Gastrocnemius medialis (tissue), 4 donors: ENCODE measurements around the gene EHD4. TPM values are rescaled to one million over a fixed set of nuclear protein-coding genes. Genes with fewer than 3 reads are reported as not detected.
A peak's percentile ranks its signal among the peaks of the same experiment; 100 is the strongest.

Experiments
- ATAC-seq, 2 donors: fragments of 150-250 bp; one replicate each; pipeline ENCODE4 v1.9.1; 2016
- DNase-seq, 2 donors: peaks; one replicate each; pipeline ENCODE4 v3.0.0-alpha.2; 2019
- H3K27ac ChIP-seq, 4 donors: fragments of 200-600 bp; sonication (generic); 1 replicate in 1 of 4; 2 replicates in 3 of 4; pipeline ENCODE4 v1.5.1; 2016 to 2018; ENCODE audit warnings: mild to moderate bottlenecking in 2 of 4, moderate library complexity in 1 of 4
- H3K27me3 ChIP-seq, 3 donors: fragments of 200-600 bp; sonication (generic) in 2 of 3; 1 replicate in 1 of 3; 2 replicates in 2 of 3; pipeline versions ENCODE4 v1.5.1 to v1.6.0; 2016 to 2019; ENCODE audit warnings: mild to moderate bottlenecking in 1 of 3, moderate library complexity in 1 of 3
- H3K36me3 ChIP-seq, 2 donors: fragments of 200-600 bp; sonication (generic) in 1 of 2; one replicate each; pipeline ENCODE4 v1.5.1; 2017 to 2018
- H3K4me1 ChIP-seq, 2 donors: fragments of 200-600 bp; sonication (generic) in 1 of 2; one replicate each; pipeline ENCODE4 v1.5.1; 2016 to 2017; ENCODE audit warnings: mild to moderate bottlenecking in 2 of 2
- H3K4me3 ChIP-seq, 4 donors: fragments of 200-600 bp; sonication (generic) in 3 of 4; 1 replicate in 1 of 4; 2 replicates in 3 of 4; pipeline ENCODE4 v1.5.1; 2016 to 2019; ENCODE audit warnings: mild to moderate bottlenecking in 2 of 4
- H3K9me3 ChIP-seq, 3 donors: fragments of 200-600 bp; sonication (generic) in 2 of 3; 1 replicate in 1 of 3; 2 replicates in 2 of 3; pipeline ENCODE4 v1.5.1; 2016 to 2019
- CTCF ChIP-seq, 5 experiments: fragments of 450-650 bp in 3 of 5; fragments of 200-600 bp in 2 of 5; sonication (generic) in 2 of 5; IDR thresholded peaks in 4 of 5; conservative IDR thresholded peaks in 1 of 5; 1 replicate in 4 of 5; 2 replicates in 1 of 5; pipeline ENCODE4 v1.5.1; 2016 to 2019; ENCODE audit warnings: antibody characterized with exemption in 5 of 5, mild to moderate bottlenecking in 3 of 5, moderate library complexity in 3 of 5
- POLR2A ChIP-seq, 2 donors: fragments of 450-650 bp; IDR thresholded peaks; one replicate each; pipeline ENCODE4 v1.6.1; 2017; ENCODE audit warnings: antibody characterized with exemption in 2 of 2, mild to moderate bottlenecking in 2 of 2, moderate library complexity in 2 of 2
- in situ Hi-C, 4 donors: fragments of 200-750 bp; cut with MboI; loops; one replicate each; pipeline versions ENCODE4 v1.15.0 to v1.8.0; 2017; ENCODE audit warnings: low sequenced_read_pairs in 4 of 4
- intact Hi-C: fragments of 100-400 bp; cut with DNase I; formaldehyde crosslinking; loops from one replicate; pipeline ENCODE4 v1.15.1; 2023; ENCODE audit warnings: low total_unique reads
- total RNA-seq, 4 donors: library from RNA; depleted of rRNA; stranded (reverse); fragments of >200 nt; gene quantifications; one replicate each; pipeline versions ENCODE4 v1.1.0 to v1.2.3, GENCODE V29; 2016

EHD4 gene
- total RNA-seq, 4 donors from 2014 or later = 3.8 to 7.1 (median 4.3) TPM

DNA sequence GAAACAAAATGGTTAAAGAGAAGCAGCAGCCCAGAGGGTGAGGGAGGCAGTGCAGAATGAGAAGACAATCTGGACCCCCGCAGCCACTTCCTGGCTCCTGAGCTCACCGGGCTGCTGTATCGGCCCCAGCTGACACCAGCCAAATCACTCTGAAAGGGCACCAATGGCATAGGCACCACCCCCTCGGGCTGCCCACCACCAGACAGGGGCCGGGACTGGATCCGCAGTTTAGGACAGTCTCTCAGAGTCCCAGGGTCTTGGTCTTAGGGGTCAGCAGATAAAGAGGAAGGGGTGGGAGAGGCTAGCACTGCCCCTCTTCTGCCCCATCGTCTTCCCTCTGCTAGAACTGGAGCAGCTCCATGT is 17.9 kb upstream of the EHD4 start:
- no peaks in the 10 kb centered on the region for H3K27me3 ChIP-seq
- in situ Hi-C loops = loop anchor here in 3 of 4 donors (5.0 to 10.0 kb wide), 2 partner anchors 65 to 67 kb away; no protein-coding TSS in a partner anchor
- no peaks in the 10 kb centered on the region for H3K9me3 ChIP-seq
- no peak for TF ChIP-seq CTCF (IDR thresholded peaks at IDR 0.05 in 4 of 5, conservative IDR thresholded peaks at IDR 0.05 in 1 of 5)
- TF ChIP-seq POLR2A (IDR thresholded peaks at IDR 0.05) = no peak
- H3K27ac ChIP-seq = no peak overlapping the region
- no peak for ATAC-seq
- no peak overlapping the region for H3K4me3 ChIP-seq
- DNase-seq = no peak
- H3K4me1 ChIP-seq = peaks cover 6 to 16% of the 10 kb centered on the region in 2 donors
- H3K36me3 ChIP-seq = no peaks in the 10 kb centered on the region
- intact Hi-C loops = no loop called here

DNA sequence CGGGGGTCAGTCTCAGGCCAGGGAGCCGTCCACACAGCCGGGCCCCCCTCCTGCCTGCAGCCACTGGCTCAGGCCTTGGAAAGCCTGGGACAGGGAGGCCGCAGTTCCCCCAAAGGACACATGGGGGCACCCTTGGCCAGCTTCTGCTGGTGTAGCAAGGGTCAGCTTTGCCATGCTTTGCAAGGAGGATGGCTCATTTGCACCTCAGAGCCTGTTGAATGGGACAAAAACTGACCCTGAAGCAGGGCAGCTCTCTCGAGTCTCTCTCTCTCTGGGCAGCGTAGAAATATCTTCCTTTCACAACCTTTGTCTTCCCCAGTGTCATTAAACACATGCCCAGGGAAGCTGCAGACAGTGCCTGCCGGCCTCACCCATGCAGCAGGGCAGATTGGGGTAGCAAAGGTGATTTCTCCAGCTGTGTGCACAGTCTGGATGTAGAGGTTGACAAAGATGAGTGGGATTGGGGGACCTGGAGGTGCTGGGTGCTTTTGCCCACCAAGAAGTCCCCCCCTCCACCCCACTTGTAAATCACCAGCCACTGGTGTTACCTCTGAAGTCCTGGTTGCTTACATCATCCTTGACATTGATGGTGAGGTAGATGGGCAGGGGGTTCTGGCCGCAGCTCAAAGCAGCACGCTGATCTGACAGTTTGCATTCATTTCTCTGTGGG is 17.4 kb upstream of the EHD4 start:
- intact Hi-C loops (loop anchor here (1.0 to 5.0 kb wide), 3 partner anchors 68 to 143 kb away; no protein-coding TSS in a partner anchor), in situ Hi-C loops (loop anchor here in 3 of 4 donors (5.0 to 10.0 kb wide), 2 partner anchors 65 to 68 kb away; no protein-coding TSS in a partner anchor)
- Histone ChIP-seq H3K9me3 (no peaks in the 10 kb centered on the region), H3K4me1 (peaks cover under 1 to 11% of the 10 kb centered on the region in 2 donors), H3K27me3 (no peaks in the 10 kb centered on the region), H3K36me3 (no peaks in the 10 kb centered on the region), H3K4me3 (no peak overlapping the region), H3K27ac (no peak overlapping the region)
- DNase-seq = peak; percentile 63 to 74
- peak; percentile 86 to 93 for ATAC-seq
- TF ChIP-seq POLR2A (IDR thresholded peaks at IDR 0.05) = no peak
- peak; percentile 95 to 99 (median 98) for TF ChIP-seq CTCF (IDR thresholded peaks at IDR 0.05 in 4 of 5, conservative IDR thresholded peaks at IDR 0.05 in 1 of 5)

- no peak for TF ChIP-seq POLR2A (IDR thresholded peaks at IDR 0.05)
- no peak for TF ChIP-seq CTCF (IDR thresholded peaks at IDR 0.05 in 4 of 5, conservative IDR thresholded peaks at IDR 0.05 in 1 of 5)
- Histone ChIP-seq H3K27me3 (no peaks in the 10 kb centered on the region), H3K36me3 (no peaks in the 10 kb centered on the region), H3K9me3 (no peaks in the 10 kb centered on the region), H3K27ac (no peak overlapping the region), H3K4me3 (no peak overlapping the region), H3K4me1 (peaks cover 0 to 9% of the 10 kb centered on the region in 2 donors)
- intact Hi-C loops = loop anchor here (1.0 to 5.0 kb wide), 3 partner anchors 68 to 143 kb away; no protein-coding TSS in a partner anchor
- in situ Hi-C loops = no loop called here
- DNase-seq = no peak
- peak; percentile 4 to 5 for ATAC-seq
Observed at GRCh38 chr15:41988896-41989572, 16.7 kb upstream of the EHD4 start.

- Histone ChIP-seq H3K9me3 (no peaks in the 10 kb centered on the region), H3K27me3 (no peaks in the 10 kb centered on the region), H3K4me1 (peaks cover 0 to 1% of the 10 kb centered on the region in 2 donors), H3K4me3 (no peak overlapping the region), H3K36me3 (no peaks in the 10 kb centered on the region), H3K27ac (no peak overlapping the region)
- in situ Hi-C loops (no loop called here), intact Hi-C loops (loop anchor here (5.0 kb wide), 1 partner anchor 144 kb away; no protein-coding TSS in a partner anchor)
- no peak for ATAC-seq
- TF ChIP-seq POLR2A (IDR thresholded peaks at IDR 0.05) (no peak), CTCF (IDR thresholded peaks at IDR 0.05 in 4 of 5, conservative IDR thresholded peaks at IDR 0.05 in 1 of 5) (no peak)
- DNase-seq = no peak
Observed at GRCh38 chr15:41987925-41988275, 15.5 kb upstream of the EHD4 start.
